Measurements from ENCODE around the gene PRPF40B. TPM values are rescaled to one million over a fixed set of nuclear protein-coding genes. Genes with fewer than 3 reads are reported as not detected.

The PRPF40B gene
- total and polyA plus RNA-seq, 12 donors, result 7.2 to 125 (median 24.8) TPM

- WGBS, 4 donors, result 86 to 92% (median 90%) methylated on average over 4 to 5 of the region's 5 CpGs
- TF ChIP-seq POLR2A (IDR thresholded peaks at IDR 0.05) (no peak), CTCF (IDR thresholded peaks at IDR 0.05) (no peak)
- no peak for DNase-seq
- intact Hi-C loops (cut with DNase I), result no loop called here
- no peaks in the 10 kb centered on the region for H3K9me3 ChIP-seq (replicated peaks in 1 of 3)
- H3K36me3 ChIP-seq (replicated peaks in 1 of 2), result no peaks in the 10 kb centered on the region
- no peaks in the 10 kb centered on the region for H3K4me1 ChIP-seq (replicated peaks in 1 of 2)
- H3K27me3 ChIP-seq, result no peaks in the 10 kb centered on the region
- H3K4me3 ChIP-seq, result no peak overlapping the region
- no peak overlapping the region for H3K27ac ChIP-seq
Measured at GRCh38 chr12:49684310-49684854, 61.0 kb downstream of the PRPF40B start.

GRCh38 chr12:49687941-49688340 lies 64.6 kb downstream of the PRPF40B start:
- Histone ChIP-seq H3K4me1 (replicated peaks in 1 of 2) (peaks cover 0 to 3% of the 10 kb centered on the region in 2 donors), H3K36me3 (replicated peaks in 1 of 2) (no peaks in the 10 kb centered on the region), H3K27me3 (no peaks in the 10 kb centered on the region), H3K27ac (no peak overlapping the region), H3K4me3 (no peak overlapping the region), H3K9me3 (replicated peaks in 1 of 3) (no peaks in the 10 kb centered on the region)
- 88 to 100% (median 91%) methylated on average over 1 to 2 of the region's 2 CpGs for WGBS, 4 donors
- intact Hi-C loops (cut with DNase I), result no loop called here
- no peak for TF ChIP-seq CTCF (IDR thresholded peaks at IDR 0.05)
- no peak for DNase-seq

GRCh38 chr12:49689237-49689636 lies 65.9 kb downstream of the PRPF40B start:
- H3K9me3 ChIP-seq (replicated peaks in 1 of 3), result no peaks in the 10 kb centered on the region
- peaks cover 0 to 3% of the 10 kb centered on the region in 2 donors for H3K4me1 ChIP-seq (replicated peaks in 1 of 2)
- no peak for TF ChIP-seq POLR2A (IDR thresholded peaks at IDR 0.05)
- no peak for TF ChIP-seq CTCF (IDR thresholded peaks at IDR 0.05)
- WGBS, 4 donors, result 78 to 83% (median 82%) methylated on average over 2 of the region's 2 CpGs
- no peak overlapping the region for H3K27ac ChIP-seq
- no peaks in the 10 kb centered on the region for H3K36me3 ChIP-seq (replicated peaks in 1 of 2)
- H3K27me3 ChIP-seq, result no peaks in the 10 kb centered on the region
- H3K4me3 ChIP-seq, result no peak overlapping the region
- intact Hi-C loops (cut with DNase I), result no loop called here
- DNase-seq, result no peak

GRCh38 chr12:49689785-49690184 lies 66.4 kb downstream of the PRPF40B start:
- H3K36me3 ChIP-seq (replicated peaks in 1 of 2), result no peaks in the 10 kb centered on the region
- H3K4me3 ChIP-seq, result no peak overlapping the region
- TF ChIP-seq POLR2A (IDR thresholded peaks at IDR 0.05) (no peak), CTCF (IDR thresholded peaks at IDR 0.05) (no peak)
- intact Hi-C loops (cut with DNase I), result no loop called here
- no peak overlapping the region for H3K27ac ChIP-seq
- peaks cover 0 to 3% of the 10 kb centered on the region in 2 donors for H3K4me1 ChIP-seq (replicated peaks in 1 of 2)
- no peaks in the 10 kb centered on the region for H3K9me3 ChIP-seq (replicated peaks in 1 of 3)
- DNase-seq, result no peak
- H3K27me3 ChIP-seq, result no peaks in the 10 kb centered on the region

Data from adrenal gland (tissue), 12 donors.